ENCODE data around the gene BANK1. TPM values are rescaled to one million over a fixed set of nuclear protein-coding genes. Genes with fewer than 3 reads are reported as not detected.

Gene BANK1
- total RNA-seq, 6 donors from 2014 or later = 7.6 to 29.3 (median 11.4) TPM

DNA sequence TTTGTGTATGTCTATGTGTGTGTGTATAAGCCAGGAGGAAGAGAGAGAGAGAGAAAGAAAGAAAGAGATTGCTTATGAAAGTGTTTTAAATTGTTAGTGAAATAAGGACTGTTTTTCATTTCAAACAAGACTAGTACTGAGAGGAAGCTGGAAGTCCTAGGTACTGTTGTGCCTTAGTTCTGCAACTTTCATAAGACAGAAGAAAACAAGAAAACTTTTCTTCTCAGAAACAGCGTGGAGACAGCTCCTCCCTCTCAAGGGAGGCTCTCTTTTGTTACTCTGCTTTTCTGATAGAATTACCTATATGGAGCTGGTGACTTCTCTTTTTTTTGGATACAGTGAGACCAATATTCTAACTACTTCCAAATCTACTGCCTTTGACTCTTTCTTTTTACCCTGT, 62.5 kb downstream of the BANK1 start:
- no peaks in the 10 kb centered on the region for H3K36me3 ChIP-seq
- TF ChIP-seq CTCF (IDR thresholded peaks at IDR 0.05) = no peak
- TF ChIP-seq POLR2A (IDR thresholded peaks at IDR 0.05) = no peak
- no peak for TF ChIP-seq EP300 (IDR thresholded peaks at IDR 0.05)
- H3K4me3 ChIP-seq = no peak overlapping the region
- H3K27me3 ChIP-seq = no peaks in the 10 kb centered on the region
- no peaks in the 10 kb centered on the region for H3K4me1 ChIP-seq
- no peaks in the 10 kb centered on the region for H3K9me3 ChIP-seq
- 63 to 72% methylated on average over 1 of the region's 1 CpG for WGBS, 2 donors
- H3K27ac ChIP-seq = no peak overlapping the region
- DNase-seq (no peak), ATAC-seq (ENCODE audit: low FRiP score in 2 of 2) (no peak)

DNA sequence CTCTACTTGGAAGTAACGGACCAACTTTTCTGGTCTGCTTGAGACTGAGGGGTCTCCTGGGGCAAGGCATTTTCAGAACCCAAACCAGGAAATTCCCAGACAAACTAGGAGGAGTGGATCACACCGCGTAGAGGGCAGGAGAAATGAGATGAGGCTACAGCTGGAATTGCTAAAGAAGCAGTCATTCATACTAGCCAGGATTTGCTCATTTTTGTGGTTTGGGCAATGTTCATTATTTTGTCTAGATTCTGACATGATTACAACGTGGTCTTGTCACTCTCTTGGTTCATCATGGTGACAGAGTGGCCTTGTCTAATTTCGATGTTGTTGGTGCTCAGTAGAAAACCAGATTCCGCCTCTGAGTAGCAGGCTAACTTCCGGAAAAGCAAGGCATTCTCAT, 63.2 kb downstream of the BANK1 start:
- Histone ChIP-seq H3K4me1 (no peaks in the 10 kb centered on the region), H3K27ac (no peak overlapping the region), H3K36me3 (no peaks in the 10 kb centered on the region), H3K9me3 (no peaks in the 10 kb centered on the region), H3K4me3 (no peak overlapping the region), H3K27me3 (no peaks in the 10 kb centered on the region)
- ATAC-seq (ENCODE audit: low FRiP score in 2 of 2) (no peak), DNase-seq (no peak)
- WGBS, 2 donors = 84 to 85% methylated on average over 7 of the region's 7 CpGs
- TF ChIP-seq POLR2AphosphoS5 (IDR thresholded peaks at IDR 0.05) (no peak), POLR2A (IDR thresholded peaks at IDR 0.05) (no peak), EP300 (IDR thresholded peaks at IDR 0.05) (no peak), CTCF (IDR thresholded peaks at IDR 0.05) (no peak)

- Histone ChIP-seq H3K27me3 (no peaks in the 10 kb centered on the region), H3K36me3 (no peaks in the 10 kb centered on the region), H3K4me1 (no peaks in the 10 kb centered on the region), H3K9me3 (no peaks in the 10 kb centered on the region), H3K4me3 (no peak overlapping the region), H3K27ac (no peak overlapping the region)
- 88 to 90% methylated on average over 1 of the region's 1 CpG for WGBS, 2 donors
- no peak for ATAC-seq (ENCODE audit: low FRiP score in 2 of 2)
- no peak for TF ChIP-seq POLR2A (IDR thresholded peaks at IDR 0.05)
- TF ChIP-seq POLR2AphosphoS5 (IDR thresholded peaks at IDR 0.05) = no peak
- TF ChIP-seq CTCF (IDR thresholded peaks at IDR 0.05) = no peak
- TF ChIP-seq EP300 (IDR thresholded peaks at IDR 0.05) = no peak
- DNase-seq = no peak
These were observed 64.7 kb downstream of the BANK1 start for GRCh38 chr4:101855239-101855638.

DNA sequence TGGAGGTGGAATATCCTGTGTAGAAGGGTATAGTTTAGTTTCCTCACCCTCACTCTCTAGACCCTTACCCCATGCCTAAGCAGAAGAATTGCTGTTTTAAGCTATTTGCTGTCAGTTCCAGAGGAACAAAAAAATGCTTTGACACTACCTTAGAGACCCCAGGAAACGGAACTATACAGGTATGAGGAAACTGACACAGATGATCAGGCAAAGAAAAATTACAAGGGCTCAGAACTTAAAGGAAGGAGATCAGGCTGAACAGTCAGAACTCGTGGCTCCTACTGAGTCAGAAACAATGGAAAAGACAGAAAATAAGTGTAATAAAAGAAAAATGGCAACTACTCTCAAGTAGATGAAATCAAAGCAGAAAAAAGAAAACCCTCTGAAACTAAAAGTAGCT, 65.6 kb downstream of the BANK1 start:
- TF ChIP-seq EP300 (IDR thresholded peaks at IDR 0.05) = no peak
- TF ChIP-seq CTCF (IDR thresholded peaks at IDR 0.05) = no peak
- no peak for TF ChIP-seq POLR2AphosphoS5 (IDR thresholded peaks at IDR 0.05)
- no peak for TF ChIP-seq POLR2A (IDR thresholded peaks at IDR 0.05)
- Histone ChIP-seq H3K36me3 (no peaks in the 10 kb centered on the region), H3K27ac (no peak overlapping the region), H3K4me1 (no peaks in the 10 kb centered on the region), H3K27me3 (no peaks in the 10 kb centered on the region), H3K4me3 (no peak overlapping the region), H3K9me3 (no peaks in the 10 kb centered on the region)
- ATAC-seq (ENCODE audit: low FRiP score in 2 of 2) (no peak), DNase-seq (no peak)
- 81 to 84% methylated on average over 2 of the region's 2 CpGs for WGBS, 2 donors

DNA sequence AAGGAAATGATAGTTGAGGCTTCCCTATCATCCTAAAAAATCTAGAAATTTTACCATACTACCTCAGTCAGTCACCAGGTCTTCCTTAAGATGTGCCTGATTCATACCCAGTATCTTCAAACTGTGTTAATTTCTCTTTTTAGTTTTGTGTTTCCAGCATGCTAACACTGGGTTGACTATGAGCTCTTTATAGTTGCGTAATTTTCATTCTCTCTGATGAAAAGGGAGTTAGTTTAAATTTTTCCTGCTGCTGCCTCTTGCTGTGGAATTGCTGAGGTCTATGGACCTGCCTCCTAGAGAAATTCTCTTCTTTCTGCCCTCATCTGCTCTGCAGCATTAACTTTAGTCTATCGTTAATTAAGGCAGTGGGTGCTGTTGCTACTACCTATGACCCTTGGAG, 66.6 kb downstream of the BANK1 start:
- WGBS, 2 donors = 94 to 98% methylated on average over 2 of the region's 2 CpGs
- no peak for ATAC-seq (ENCODE audit: low FRiP score in 2 of 2)

More for the DNA sequence above, 66.6 kb downstream of the BANK1 start:
- Histone ChIP-seq H3K4me1 (no peaks in the 10 kb centered on the region), H3K36me3 (no peaks in the 10 kb centered on the region), H3K27me3 (no peaks in the 10 kb centered on the region), H3K27ac (no peak overlapping the region), H3K9me3 (no peaks in the 10 kb centered on the region), H3K4me3 (no peak overlapping the region)
- no peak for DNase-seq
- TF ChIP-seq EP300 (IDR thresholded peaks at IDR 0.05) (no peak), CTCF (IDR thresholded peaks at IDR 0.05) (no peak), POLR2A (IDR thresholded peaks at IDR 0.05) (no peak), POLR2AphosphoS5 (IDR thresholded peaks at IDR 0.05) (no peak)

All from upper lobe of left lung (tissue), 6 donors.